NT2/D1 (cell line): ENCODE measurements around the gene TMEM203.

Experiments
- DNase-seq: peaks from one replicate; pipeline ENCODE4 v3.0.0-alpha.2; 2011; ENCODE audit warnings: low read depth, low spot score
- H3K27me3 ChIP-seq: 2 replicates; pipeline ENCODE4 v1.6.0; 2011; ENCODE audit warnings: mild to moderate bottlenecking; ENCODE audit not compliant: insufficient read length, insufficient read depth
- H3K36me3 ChIP-seq: 2 replicates; pipeline ENCODE4 v1.6.1; 2011; ENCODE audit warnings: mild to moderate bottlenecking, low read length, mixed read lengths; ENCODE audit not compliant: insufficient read depth, insufficient read length
- H3K4me1 ChIP-seq: 2 replicates; pipeline ENCODE4 v1.5.1; 2011; ENCODE audit not compliant: insufficient read depth, insufficient read length
- H3K4me3 ChIP-seq: 2 replicates; pipeline ENCODE4 v1.5.1; 2011; ENCODE audit warnings: low read depth; ENCODE audit not compliant: insufficient read length
- H3K9ac ChIP-seq: 2 replicates; pipeline ENCODE4 v1.6.0; 2011; ENCODE audit warnings: low read depth; ENCODE audit not compliant: insufficient read length
- H3K9me3 ChIP-seq: 2 replicates; pipeline ENCODE4 v1.5.1; 2011; ENCODE audit warnings: mild to moderate bottlenecking, low read length; ENCODE audit not compliant: insufficient read depth
- SUZ12 ChIP-seq: IDR thresholded peaks from 2 replicates; pipeline ENCODE4 v1.6.1; 2011; ENCODE audit not compliant: insufficient read length, insufficient read depth; ENCODE audit errors: extremely low read depth
- YY1 ChIP-seq: IDR thresholded peaks from 2 replicates; pipeline ENCODE4 v1.6.1; 2011; ENCODE audit not compliant: insufficient read length, insufficient read depth
- ZNF274 ChIP-seq: IDR thresholded peaks from 2 replicates; pipeline ENCODE4 v1.6.1; 2011; ENCODE audit warnings: mild to moderate bottlenecking, low read depth, low read length

The TMEM203 gene

DNA sequence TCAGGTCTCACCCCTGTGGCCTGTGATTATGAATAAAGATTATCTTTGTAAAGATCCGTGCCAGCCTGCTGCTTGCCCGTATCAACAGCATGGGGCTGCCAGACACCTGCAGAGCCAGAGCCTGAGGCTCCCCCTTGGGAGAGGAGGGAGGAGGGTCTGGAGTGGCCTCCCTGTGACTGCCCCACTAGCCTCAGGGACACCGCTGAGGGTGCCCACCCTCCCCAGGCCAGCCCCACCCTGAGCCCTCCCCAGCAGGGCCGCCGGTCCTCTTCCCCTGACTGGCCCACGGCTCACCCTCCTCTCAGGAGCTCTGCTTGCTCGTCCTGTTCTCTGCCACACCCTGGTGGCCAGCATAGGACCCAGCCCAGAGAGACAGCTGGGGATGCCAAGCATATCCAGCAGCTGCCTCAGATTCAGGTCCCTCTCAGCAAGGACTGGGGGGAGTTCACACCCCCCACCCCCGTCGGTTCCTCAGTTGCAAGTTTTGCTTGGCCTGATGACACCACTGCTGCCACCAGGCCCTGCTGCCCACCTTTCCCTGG is 15.1 kb downstream of the TMEM203 start:
- H3K36me3 ChIP-seq, result peaks cover 73% of the 10 kb centered on the region
- peak overlapping the region; percentile 98 for H3K9ac ChIP-seq
- H3K9me3 ChIP-seq, result no peaks in the 10 kb centered on the region
- peaks cover 40% of the 10 kb centered on the region for H3K4me1 ChIP-seq
- no peak overlapping the region for H3K4me3 ChIP-seq
- no peaks in the 10 kb centered on the region for H3K27me3 ChIP-seq
- TF ChIP-seq YY1, result no peak
- TF ChIP-seq SUZ12, result no peak
- no peak for TF ChIP-seq ZNF274
- no peak for DNase-seq

DNA sequence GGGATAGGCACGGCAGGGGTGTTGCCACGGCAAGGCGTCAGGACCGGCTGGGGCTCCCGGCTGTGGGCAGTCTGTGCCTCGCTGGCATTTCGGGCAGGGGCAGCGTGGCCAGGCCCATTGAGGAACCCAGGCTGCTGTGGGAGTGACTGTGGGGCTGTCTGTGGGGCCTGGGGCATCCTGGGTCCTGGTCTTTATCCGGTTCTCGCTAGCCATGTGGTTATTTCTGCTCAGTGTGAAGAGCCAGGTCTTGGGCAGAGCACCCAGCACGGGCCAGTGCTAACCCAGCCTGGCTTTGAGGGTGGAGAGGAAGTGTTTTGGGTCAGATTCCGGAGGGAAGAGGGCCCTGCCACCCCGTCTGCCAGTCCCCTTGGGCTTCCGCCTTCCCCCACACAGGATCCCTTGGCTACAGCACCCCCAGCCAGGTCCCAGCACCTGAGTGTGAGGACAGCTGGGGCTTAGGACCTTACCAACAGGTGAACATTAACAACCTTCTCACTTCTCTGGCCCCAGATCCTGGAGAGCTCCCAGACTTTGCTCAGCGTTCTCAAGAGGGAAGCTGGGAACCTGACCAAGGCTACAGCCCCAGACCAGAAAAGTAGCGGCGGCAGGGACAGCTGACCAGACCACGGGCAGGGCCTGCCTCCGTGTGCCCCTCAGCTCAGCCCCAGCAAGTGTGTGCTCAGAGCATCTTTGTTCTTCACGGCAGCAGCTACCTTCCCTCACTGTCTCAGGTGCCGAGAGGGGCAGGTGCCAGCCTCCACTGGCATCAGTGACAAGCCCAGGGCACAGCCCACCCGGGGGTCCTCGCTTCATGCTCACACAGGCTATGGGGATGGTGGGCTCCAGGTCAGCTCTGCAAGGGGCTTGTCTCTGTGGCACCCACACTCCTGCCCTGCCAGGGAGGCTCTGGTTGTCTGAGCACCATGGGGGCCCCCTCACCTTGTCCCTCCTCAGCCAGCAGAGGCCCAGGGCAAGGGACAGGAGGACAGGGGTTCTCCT is 15.9 kb downstream of the TMEM203 start:
- TF ChIP-seq SUZ12, result no peak
- no peak for TF ChIP-seq ZNF274
- no peak for TF ChIP-seq YY1
- peaks cover 33% of the 10 kb centered on the region for H3K4me1 ChIP-seq
- peak overlapping the region; percentile 98 for H3K9ac ChIP-seq
- H3K9me3 ChIP-seq, result no peaks in the 10 kb centered on the region
- H3K27me3 ChIP-seq, result no peaks in the 10 kb centered on the region
- H3K36me3 ChIP-seq, result peaks cover 75% of the 10 kb centered on the region
- H3K4me3 ChIP-seq, result peak overlapping the region; percentile 95
- no peak for DNase-seq

DNA sequence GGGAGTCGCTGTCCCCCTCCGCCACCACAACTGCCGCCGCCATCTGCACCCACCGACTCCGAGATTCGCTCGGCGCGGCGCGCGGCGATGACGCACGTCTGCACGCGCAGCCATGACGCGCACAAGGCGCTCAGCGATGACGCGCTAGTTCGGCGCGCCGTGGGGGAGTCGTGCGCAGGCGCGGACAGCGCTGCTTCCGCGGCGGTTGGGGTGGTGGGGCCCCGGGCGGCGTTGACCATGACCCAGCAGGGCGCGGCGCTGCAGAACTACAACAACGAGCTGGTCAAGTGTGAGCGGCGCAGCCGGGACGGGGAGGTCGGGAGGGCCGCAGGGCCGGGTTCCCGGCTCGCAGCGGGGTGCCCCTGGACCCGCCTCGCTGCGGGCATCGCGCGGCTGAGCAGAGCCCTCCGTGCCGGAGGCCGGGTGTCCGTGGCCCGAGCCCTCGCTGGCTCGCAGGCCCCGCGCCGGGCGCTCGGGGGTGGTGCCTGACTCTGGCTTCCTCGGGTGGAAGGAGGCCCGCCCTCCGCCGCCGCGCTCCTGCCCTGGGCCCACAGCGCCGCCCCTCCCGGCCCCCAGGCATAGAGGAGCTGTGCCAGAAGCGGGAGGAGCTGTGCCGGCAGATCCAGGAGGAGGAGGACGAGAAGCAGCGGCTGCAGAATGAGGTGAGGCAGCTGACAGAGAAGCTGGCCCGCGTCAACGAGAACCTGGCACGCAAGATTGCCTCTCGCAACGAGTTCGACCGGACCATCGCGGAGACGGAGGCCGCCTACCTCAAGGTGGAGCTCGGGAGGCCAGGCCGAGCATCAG is 16.8 kb downstream of the TMEM203 start, which contains the start of the genes ANAPC2 and SSNA1:
ANAPC2 (minus strand) TSS at position 71 of the 807 bp plus-strand sequence; CDS start at position 43, 28 bp downstream.
SSNA1 (plus strand) TSS at position 187 of the 807 bp plus-strand sequence; CDS start at position 238, 51 bp downstream.
- Histone ChIP-seq H3K9me3 (no peaks in the 10 kb centered on the region), H3K27me3 (no peaks in the 10 kb centered on the region), H3K4me1 (peaks cover 26% of the 10 kb centered on the region), H3K9ac (peak within 1 kb of the TSS; percentile 98), H3K36me3 (peaks cover 83% of the 10 kb centered on the region), H3K4me3 (peak within 1 kb of the TSS; percentile 95)
- DNase-seq, result peak; percentile 96
- TF ChIP-seq ZNF274 (no peak), YY1 (peak; percentile 59)

DNA sequence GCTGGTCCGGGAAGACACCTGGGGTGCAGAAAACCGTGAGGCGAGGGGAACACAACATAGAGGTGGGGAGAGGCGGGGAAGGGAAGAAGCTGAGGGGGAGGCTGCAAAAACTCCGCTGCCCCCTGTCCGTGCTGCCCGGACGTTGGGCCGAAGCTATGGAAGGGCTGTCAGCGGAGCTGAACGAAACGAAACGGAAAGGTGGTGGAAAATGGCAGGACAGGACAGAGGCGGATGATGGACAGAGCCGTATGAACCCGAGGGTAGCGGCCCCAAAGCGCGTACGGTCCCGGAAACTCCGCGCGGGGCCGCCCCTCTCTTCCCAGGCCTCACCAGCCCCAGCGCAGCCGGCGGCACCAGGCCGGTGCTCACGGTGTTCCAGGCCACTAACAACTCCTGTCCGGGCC is 17.4 kb downstream of the TMEM203 start:
- Histone ChIP-seq H3K9me3 (no peaks in the 10 kb centered on the region), H3K4me3 (peak overlapping the region; percentile 95), H3K36me3 (peaks cover 84% of the 10 kb centered on the region), H3K9ac (peak overlapping the region; percentile 98), H3K27me3 (no peaks in the 10 kb centered on the region), H3K4me1 (peaks cover 23% of the 10 kb centered on the region)
- DNase-seq, result no peak
- TF ChIP-seq ZNF274, result no peak
- TF ChIP-seq YY1, result no peak
- TF ChIP-seq SUZ12, result no peak

DNA sequence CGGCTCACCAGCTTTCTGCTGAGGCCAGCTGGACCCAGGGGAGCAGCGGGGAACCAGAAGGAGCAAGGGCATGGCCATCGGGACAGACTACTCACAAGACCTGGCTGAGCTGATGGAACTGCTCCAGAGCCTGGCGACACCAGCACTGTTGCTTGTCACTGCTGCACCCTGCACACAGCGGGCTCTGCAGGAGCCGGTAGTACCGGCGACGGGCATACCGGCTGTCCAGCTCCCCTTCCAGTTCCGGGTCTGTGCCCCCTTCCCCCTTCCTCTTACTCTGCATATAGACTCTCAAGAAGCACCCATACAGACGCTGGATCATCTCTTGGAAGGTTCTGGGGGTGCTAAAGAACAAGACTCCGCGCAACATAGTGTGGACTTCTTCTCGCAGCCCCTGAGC is 18.1 kb downstream of the TMEM203 start:
- H3K9ac ChIP-seq, result peak overlapping the region; percentile 98

DNA sequence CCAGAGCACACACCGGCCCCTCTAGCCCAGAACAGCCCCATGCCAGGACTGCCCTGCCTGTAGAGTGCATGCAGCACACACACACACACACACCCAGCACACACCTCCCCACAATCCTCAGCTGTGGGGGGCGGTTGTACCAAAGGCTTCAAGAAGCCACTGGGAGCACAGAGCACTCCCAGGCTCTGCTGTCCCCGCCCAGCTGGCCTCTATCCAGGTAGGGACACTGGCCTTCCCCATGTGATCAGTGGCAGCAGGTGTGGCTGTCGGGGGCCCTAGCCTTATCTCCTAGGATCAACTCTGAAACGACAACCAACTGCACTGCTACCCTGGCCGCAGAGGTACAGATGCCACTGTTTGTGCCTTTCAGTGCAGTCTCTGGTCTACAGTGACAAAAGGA is 19.1 kb downstream of the TMEM203 start:
- Histone ChIP-seq H3K9ac (peak overlapping the region; percentile 8), H3K9me3 (no peaks in the 10 kb centered on the region), H3K27me3 (no peaks in the 10 kb centered on the region), H3K4me1 (peaks cover 17% of the 10 kb centered on the region), H3K36me3 (peaks cover 81% of the 10 kb centered on the region), H3K4me3 (no peak overlapping the region)
- no peak for DNase-seq
- TF ChIP-seq ZNF274 (no peak), SUZ12 (no peak)

More for the DNA sequence above, 18.1 kb downstream of the TMEM203 start:
- Histone ChIP-seq H3K9me3 (no peaks in the 10 kb centered on the region), H3K4me1 (peaks cover 20% of the 10 kb centered on the region), H3K27me3 (no peaks in the 10 kb centered on the region), H3K36me3 (peaks cover 84% of the 10 kb centered on the region), H3K4me3 (peak overlapping the region; percentile 95)
- no peak for DNase-seq
- TF ChIP-seq YY1 (no peak), SUZ12 (no peak), ZNF274 (no peak)

DNA sequence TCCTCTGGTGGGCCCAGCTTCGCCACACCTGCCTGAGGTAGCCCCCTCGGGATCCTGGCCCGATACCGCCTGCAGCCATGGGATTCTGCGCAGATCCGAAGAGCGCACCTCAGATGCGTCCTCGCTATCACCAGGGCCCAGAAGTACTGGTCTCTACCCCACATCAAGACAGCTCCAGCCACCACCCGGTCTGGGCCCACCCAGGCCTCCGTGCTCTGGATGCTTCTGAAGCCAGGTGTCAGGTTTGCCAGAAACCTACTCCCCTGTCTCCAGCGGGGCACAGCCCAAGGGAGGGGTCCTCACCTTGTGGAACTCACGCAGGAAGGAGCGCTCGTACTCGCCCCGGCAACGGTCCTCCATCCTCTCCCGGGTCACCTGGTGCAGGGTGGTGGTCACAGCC is 19.5 kb downstream of the TMEM203 start:
- Histone ChIP-seq H3K4me3 (no peak overlapping the region), H3K4me1 (peaks cover 17% of the 10 kb centered on the region), H3K36me3 (peaks cover 81% of the 10 kb centered on the region), H3K27me3 (no peaks in the 10 kb centered on the region), H3K9me3 (no peaks in the 10 kb centered on the region), H3K9ac (peak overlapping the region; percentile 8)
- no peak for DNase-seq
- TF ChIP-seq YY1 (no peak), ZNF274 (no peak), SUZ12 (no peak)
